ENCODE results near the gene PTTG1IP. TPM values are rescaled to one million over a fixed set of nuclear protein-coding genes. Genes with fewer than 3 reads are reported as not detected.

The PTTG1IP gene
- total and polyA plus RNA-seq, 2 of the 13 experiments (the other 11 are each of a cell fraction or from before 2014, with no cell fraction given): 161 to 700 TPM

GRCh38 chr21:44817914-44818639 lies 55.4 kb downstream of the PTTG1IP start, which contains the start of gene SUMO3 (continued):
- TF ChIP-seq NFAT5 (CRISPR knock-in tag; IDR thresholded peaks at IDR 0.05): no peak
- TF ChIP-seq ZNF33B (CRISPR knock-in tag; IDR thresholded peaks at IDR 0.05): no peak
- no peak for TF ChIP-seq MTF2 (CRISPR knock-in tag; IDR thresholded peaks at IDR 0.05; ENCODE audit: borderline replicate concordance)
- TF ChIP-seq FLYWCH1 (CRISPR knock-in tag; IDR thresholded peaks at IDR 0.05): 0 out of 2 replicates have a peak, but pooled peaks have one; percentile 67
- TF ChIP-seq SP5 (CRISPR knock-in tag; IDR thresholded peaks at IDR 0.05; ENCODE audit: borderline replicate concordance, low read depth): no peak
- TF ChIP-seq KMT2A (CRISPR knock-in tag; IDR thresholded peaks at IDR 0.05): no peak
- TF ChIP-seq, protein P1, sequence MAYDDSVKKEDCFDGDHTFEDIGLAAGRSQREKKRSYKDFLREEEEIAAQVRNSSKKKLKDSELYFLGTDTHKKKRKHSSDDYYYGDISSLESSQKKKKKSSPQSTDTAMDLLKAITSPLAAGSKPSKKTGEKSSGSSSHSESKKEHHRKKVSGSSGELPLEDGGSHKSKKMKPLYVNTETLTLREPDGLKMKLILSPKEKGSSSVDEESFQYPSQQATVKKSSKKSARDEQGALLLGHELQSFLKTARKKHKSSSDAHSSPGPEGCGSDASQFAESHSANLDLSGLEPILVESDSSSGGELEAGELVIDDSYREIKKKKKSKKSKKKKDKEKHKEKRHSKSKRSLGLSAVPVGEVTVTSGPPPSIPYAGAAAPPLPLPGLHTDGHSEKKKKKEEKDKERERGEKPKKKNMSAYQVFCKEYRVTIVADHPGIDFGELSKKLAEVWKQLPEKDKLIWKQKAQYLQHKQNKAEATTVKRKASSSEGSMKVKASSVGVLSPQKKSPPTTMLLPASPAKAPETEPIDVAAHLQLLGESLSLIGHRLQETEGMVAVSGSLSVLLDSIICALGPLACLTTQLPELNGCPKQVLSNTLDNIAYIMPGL (CRISPR knock-in tag; IDR thresholded peaks at IDR 0.05; ENCODE audit: borderline replicate concordance in 1 of 2, low read depth in 1 of 2): peak in 1 of 2 experiments; percentile 71; a peak in 2 of 4 replicates
- no peak for TF ChIP-seq ZNF260 (CRISPR knock-in tag; IDR thresholded peaks at IDR 0.05; ENCODE audit: borderline replicate concordance, low read depth)
- TF ChIP-seq CHD4 (IDR thresholded peaks at IDR 0.05; ENCODE audit: borderline replicate concordance, low read length): no peak
- TF ChIP-seq MAFF (IDR thresholded peaks at IDR 0.05; ENCODE audit: low read depth, low read length): no peak
- no peak for TF ChIP-seq ZNF792 (CRISPR knock-in tag; IDR thresholded peaks at IDR 0.05)
- no peak for TF ChIP-seq RFX5 (IDR thresholded peaks at IDR 0.05; ENCODE audit: low read depth, low read length)
- no peak for TF ChIP-seq NONO (IDR thresholded peaks at IDR 0.05)
- no peak for TF ChIP-seq NONO (CRISPR knock-in tag; conservative IDR thresholded peaks at IDR 0.05)
- 0 out of 2 replicates have a peak, but pooled peaks have one; percentile 30 for TF ChIP-seq ZNF280B (CRISPR knock-in tag; IDR thresholded peaks at IDR 0.05; ENCODE audit: borderline replicate concordance)
- 0 out of 2 replicates have a peak, but pooled peaks have one; percentile 34 for TF ChIP-seq ZNF772 (CRISPR knock-in tag; IDR thresholded peaks at IDR 0.05)
- no peak for TF ChIP-seq ZFP41 (CRISPR knock-in tag; IDR thresholded peaks at IDR 0.05; ENCODE audit: borderline replicate concordance)
- TF ChIP-seq TFDP2 (CRISPR knock-in tag; IDR thresholded peaks at IDR 0.05): no peak; the same call in 1 of the 2 replicates
- no peak for TF ChIP-seq IRF2 (CRISPR knock-in tag; IDR thresholded peaks at IDR 0.05)

All from HepG2 (cell line).